Right kidney (tissue), 1 donor: ENCODE results near the gene DENND1A.

Experiments used
- DNase-seq: peaks from one replicate; pipeline ENCODE4 v3.0.0-alpha.2; 2016

The DENND1A gene

GRCh38 chr9:123527981-123528380 is 401.9 kb downstream of the DENND1A start:
- DNase-seq = no peak

- no peak for DNase-seq
These were observed 404.0 kb downstream of the DENND1A start for GRCh38 chr9:123525957-123526356.

GRCh38 chr9:123525424-123525823 is 404.5 kb downstream of the DENND1A start:
- DNase-seq = no peak

GRCh38 chr9:123524866-123525265 is 405.1 kb downstream of the DENND1A start:
- no peak for DNase-seq

GRCh38 chr9:123523845-123524244 is 406.1 kb downstream of the DENND1A start:
- DNase-seq = no peak

GRCh38 chr9:123523001-123523400 is 406.9 kb downstream of the DENND1A start:
- no peak for DNase-seq

- DNase-seq = no peak
These were observed 407.7 kb downstream of the DENND1A start for GRCh38 chr9:123522251-123522650.

GRCh38 chr9:123518338-123518737 is 411.6 kb downstream of the DENND1A start:
- DNase-seq = no peak

- DNase-seq = no peak
These were observed 412.4 kb downstream of the DENND1A start for GRCh38 chr9:123517512-123517911.

- DNase-seq = no peak
These were observed 415.2 kb downstream of the DENND1A start for GRCh38 chr9:123514766-123515165.

GRCh38 chr9:123513554-123513953 is 416.4 kb downstream of the DENND1A start:
- no peak for DNase-seq

GRCh38 chr9:123511326-123512277 is 418.3 kb downstream of the DENND1A start:
- DNase-seq = no peak

- DNase-seq = no peak
These were observed 420.3 kb downstream of the DENND1A start for GRCh38 chr9:123509646-123510045.

GRCh38 chr9:123508048-123508447 is 421.9 kb downstream of the DENND1A start:
- DNase-seq = no peak

GRCh38 chr9:123505496-123505895 is 424.4 kb downstream of the DENND1A start:
- no peak for DNase-seq

- DNase-seq = no peak
These were observed 429.6 kb downstream of the DENND1A start for GRCh38 chr9:123500336-123500735.

- DNase-seq = no peak
These were observed 432.1 kb downstream of the DENND1A start for GRCh38 chr9:123497830-123498229.

GRCh38 chr9:123495731-123496130 is 434.2 kb downstream of the DENND1A start:
- DNase-seq = no peak

- DNase-seq = no peak
These were observed 436.3 kb downstream of the DENND1A start for GRCh38 chr9:123493627-123494026.

GRCh38 chr9:123490688-123491087 is 439.2 kb downstream of the DENND1A start:
- no peak for DNase-seq

- no peak for DNase-seq
These were observed 441.1 kb downstream of the DENND1A start for GRCh38 chr9:123488722-123489321.

- no peak for DNase-seq
These were observed 441.9 kb downstream of the DENND1A start for GRCh38 chr9:123487944-123488548.

GRCh38 chr9:123486431-123486830 is 443.5 kb downstream of the DENND1A start:
- no peak for DNase-seq
